Brain pericyte (primary cell): Measurements from ENCODE around the gene PPP1R15B.
"Not testable (repeated sequence)": the region's sequence is repeated elsewhere in the genome, so short reads cannot be mapped to it uniquely, and the experiment has no call there.

ENCODE experiments used
- DNase-seq: peaks from one replicate; pipeline ENCODE4 v3.0.0-alpha.2; 2012; ENCODE audit warnings: low read depth, low spot score

Gene PPP1R15B

DNA sequence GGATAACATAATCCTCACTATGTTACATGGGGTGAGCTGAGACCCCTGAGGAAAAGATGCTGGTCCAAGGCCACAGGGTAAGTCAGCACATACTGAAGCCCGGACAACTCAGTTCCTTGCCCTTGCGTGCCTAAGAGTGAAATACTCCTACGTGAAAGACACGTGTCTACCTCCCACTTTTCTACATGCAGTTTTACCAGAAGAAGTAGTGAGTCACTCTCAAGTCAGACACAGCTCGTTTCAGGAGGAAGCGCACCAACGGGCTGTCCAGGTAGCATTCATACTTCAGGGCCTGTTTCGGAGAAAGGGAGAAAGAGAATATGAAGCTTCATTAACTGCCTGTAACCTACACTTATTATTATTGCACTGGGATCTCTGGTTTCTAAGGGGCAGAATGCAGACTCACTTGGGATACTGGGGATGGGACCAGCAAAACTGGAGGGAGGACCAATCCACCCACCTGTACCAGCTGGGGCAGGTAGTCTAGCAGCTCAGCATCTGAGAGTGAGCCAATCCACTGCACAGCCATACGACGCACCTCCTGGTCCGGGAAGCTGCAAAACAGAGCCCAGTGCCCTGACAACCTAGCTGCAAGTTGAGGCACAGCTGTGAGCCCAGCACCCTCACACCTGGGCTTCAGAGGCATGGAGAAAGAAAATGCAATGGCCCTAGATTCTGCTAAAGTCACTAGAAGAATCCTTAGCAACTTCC is 32.4 kb upstream of the PPP1R15B start:
- no peak for DNase-seq

DNA sequence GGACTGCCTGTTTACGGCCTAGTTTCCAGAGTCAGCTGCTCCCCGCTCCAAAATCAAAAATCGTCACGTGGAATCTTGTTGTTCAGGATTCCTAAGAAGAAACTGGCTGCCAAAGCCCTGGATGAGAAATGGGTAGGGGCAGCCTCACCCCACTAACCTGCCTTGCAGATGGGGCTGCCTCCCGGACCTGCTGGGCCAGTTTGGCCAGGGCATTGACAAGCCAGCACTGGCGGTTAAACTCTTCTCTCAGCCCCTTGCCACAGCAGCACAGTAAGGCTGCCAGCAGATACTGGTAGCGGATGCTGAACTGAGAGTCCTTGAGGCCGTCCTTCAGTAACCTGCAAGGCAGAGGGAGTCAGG is 31.6 kb upstream of the PPP1R15B start:
- no peak for DNase-seq

DNA sequence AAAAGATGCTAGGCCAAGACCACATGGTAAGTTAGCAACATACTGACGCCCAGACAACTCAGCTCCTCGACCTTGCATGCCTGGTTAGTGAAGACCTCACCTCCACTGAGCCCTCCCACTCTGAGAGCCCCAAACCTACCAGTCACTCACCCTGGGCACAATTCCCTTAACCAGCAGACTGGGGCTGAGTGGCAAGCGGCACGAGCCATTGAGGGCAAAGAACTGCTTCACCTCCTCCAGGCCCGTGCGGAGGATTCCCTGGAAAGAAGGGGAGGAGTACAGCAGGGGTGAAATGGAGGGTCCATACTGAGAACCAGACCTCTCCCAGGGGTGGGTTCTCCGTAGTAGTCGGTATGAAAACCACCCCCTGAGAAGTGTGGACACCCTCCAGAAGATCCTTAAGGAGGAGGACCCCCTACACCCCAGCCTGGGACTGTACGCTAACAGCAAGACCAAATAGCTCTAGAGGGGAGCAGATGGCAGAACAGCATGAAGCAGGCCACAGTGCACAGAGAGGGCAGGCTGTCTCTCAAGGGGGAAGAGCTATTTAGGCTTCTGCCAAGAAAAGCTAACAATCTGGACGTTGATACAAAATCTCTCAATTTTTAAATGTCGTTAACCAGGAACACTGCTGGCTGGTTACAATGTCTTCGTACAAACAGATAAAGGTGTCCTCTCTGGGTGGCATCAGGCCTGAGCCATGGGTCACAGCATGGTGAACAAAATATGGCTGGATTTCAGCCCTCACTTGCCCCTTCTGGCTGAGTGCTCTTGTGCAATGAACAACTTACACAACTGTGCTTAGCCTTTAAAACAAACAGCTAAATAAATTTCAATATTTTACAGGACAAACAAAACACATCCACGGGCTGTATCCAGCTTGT is 31.0 kb upstream of the PPP1R15B start:
- DNase-seq: no peak

DNA sequence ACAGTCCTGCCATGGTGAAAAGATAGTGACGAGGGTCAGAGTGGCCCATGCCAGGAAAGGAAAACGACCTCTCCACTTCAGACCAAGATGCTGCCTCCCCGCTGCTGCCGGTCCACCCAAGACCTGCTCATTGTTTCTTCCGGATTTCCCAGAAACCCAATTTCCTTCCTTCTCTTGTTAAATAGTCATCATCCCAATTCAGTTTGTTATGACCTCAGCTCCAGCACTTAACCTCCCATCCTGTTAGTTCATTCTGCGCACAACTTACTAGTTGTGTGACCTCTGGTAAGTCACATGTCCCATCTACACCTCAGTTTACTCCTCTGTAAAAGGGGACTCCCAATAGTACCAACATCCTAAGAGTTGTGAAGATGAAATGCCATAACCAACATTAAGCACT is 29.9 kb upstream of the PPP1R15B start:
- no peak for DNase-seq

DNA sequence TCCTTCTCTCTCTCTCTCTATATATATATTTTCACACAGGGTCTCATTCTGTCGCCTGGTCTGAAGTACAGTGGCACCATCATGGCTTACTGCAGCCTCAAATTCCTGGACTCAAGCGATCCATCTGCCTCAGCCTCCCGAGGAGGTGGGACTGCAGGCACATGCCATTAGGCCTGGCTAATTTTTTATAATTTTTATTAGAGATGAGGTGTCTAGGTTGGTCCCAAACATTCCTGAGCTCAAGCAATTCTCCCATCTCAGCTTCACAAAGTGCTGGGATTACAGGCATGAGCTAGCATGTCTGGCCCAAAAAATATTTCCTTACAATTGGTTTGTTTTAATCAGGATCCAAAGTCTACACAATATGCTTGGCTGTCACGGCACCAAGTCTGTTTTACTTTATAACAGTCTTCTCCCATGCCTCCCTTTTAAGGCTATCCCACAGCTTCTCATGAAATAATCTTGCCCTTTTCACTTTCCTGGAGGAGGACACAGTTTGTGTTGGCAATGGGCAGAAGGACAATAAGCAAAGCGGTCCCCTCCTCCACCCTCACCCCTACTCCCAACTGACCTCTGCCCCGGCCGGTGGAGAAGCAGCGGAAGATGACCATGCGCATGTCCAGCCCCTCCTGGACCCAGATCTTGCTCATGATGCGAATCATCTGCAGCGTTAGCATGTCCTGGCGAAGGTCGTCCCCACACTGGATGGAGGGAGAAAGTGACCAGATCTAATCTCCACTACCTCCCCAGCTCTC is 28.2 kb upstream of the PPP1R15B start:
- no peak for DNase-seq

DNA sequence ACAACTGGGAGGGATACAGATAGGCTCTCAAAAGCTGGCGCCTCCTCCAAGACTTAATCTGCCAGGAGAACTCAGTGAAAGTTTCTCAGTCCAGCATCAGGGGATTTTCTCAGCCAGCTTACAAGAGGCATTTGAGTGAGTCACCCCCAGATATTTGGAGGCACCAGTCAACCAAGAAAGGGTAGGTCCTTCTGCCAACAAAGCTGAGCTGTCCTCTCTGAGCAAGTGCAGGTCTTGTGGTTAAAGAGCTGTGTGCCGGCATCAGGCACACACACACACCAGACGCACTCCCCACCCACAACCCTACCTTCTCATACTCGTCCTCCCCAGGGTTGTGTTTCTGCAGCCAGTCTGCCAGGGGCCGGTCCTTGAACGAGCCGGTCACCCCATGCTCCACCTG is 27.0 kb upstream of the PPP1R15B start:
- DNase-seq: no peak

DNA sequence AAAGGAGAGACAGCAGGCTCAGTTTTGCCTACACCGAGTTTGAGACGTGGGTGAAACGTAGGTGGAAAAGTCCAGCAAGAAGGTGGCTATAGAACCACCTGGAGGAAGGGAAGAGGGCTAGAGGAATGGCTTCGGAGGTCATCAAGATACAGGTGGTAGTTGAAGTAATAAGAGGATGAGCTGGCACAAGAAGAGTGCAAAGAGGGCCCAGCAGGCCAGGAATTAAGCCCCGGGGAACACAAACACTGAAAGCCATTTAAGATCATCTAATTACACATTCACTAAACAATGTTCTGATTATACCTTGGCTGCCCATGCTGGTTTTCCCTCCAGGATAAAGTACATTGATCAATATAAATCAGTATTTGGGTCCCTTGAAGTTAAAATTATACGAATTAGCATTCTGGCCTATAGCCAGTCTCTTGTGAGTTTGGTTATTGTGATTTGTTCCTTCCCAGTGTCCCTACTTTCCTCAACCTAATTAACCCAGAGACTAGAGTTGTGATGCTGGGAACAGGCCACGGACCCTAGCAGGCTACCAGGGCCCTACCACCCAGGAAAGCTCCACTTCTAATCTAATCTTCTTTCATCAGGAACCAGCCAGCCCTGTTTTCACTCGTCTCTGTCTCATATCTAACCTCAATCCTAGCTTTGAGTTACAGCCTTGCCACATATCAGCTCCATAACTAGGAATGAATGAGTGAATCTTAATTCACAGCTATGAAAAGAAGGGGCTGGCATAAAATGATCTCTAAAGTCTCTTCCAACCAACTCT is 26.4 kb upstream of the PPP1R15B start:
- DNase-seq: no peak

DNA sequence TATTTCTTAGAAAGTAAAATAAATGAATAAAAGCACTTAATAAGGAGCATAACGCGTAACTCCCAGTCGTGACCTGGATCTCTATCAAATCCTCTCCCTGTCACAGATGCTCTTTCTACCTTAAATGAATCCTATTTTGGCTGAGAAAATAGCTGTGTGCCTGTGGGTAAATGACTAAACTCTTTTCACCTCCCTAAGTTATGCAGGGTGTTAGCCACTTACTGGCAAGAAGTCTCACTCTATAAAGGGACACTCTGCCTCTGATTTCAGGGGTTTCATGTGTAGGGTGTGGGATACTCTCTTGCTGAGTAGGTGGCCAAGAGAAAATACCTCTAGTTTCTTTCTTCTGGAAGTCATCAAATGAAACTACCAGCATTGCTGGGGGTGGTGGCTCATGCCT is 24.3 kb upstream of the PPP1R15B start:
- DNase-seq: no peak

DNA sequence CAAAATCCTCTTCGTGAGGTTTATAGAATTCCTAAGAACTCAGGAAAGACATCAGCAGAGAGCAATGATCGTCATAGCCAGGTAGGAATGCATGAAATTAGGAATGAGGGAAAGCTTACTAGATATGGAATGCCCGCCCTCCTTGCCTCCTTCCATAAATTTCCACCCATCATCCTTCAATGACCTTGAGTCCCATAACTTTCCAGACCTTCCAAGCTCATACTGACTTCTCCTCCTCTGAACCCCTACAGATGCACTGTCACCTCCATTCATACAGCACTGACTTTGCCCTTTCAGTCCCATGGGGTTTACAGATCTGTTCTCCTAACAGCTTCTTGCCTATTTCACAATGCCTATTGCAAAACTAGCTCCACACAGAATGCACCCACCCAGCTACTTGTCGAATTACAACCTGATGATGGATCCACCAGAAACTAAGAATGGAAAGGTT is 23.8 kb upstream of the PPP1R15B start:
- DNase-seq: no peak

DNA sequence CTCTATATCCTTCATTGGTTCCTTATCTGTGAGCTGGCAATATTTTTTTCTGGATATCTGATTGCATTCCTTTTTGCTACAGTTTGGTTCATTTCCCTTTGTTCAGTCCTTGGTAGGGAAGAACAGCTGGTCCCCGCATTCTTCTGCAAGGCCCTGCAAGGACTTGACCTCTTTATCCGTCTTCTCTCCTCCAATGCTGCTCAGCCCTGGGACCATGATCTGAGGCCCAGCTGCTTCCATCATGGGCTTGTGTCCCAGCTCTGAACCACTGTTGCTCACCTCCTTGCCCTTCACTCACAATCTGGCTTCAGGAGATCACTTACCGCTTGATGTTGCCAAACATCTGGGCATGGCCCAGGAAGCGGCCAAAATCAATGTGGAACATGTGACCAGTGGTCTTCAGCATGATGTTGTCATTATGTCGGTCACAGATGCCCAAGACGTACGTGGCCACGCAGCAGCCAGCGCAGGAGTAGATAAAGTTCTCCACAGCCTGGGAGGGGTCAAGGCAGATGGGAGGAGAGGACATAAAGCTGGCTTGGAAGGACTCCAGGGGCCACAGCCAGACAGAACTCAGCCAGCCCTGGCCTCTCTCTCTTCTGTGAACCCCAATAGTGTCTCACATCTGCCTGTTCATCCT is 22.6 kb upstream of the PPP1R15B start:
- no peak for DNase-seq

DNA sequence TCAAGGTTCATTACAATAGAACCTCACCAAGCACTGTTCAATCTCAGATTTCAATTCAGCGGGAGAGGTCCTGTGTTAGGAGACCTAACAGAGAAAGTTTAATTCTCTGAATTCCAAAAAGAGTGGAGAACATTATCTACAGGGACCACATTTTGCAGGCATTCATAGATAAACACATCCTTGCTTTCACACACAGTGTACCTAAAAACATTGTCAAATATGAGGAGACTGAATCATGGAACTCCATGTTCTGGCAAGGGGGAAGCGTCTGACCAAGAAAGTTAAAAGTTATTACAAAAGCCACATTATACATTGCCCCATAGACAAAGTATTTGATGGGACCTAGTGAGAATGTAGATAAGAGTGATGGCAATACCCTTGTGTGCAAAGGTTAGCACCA is 21.1 kb upstream of the PPP1R15B start:
- no peak for DNase-seq

DNA sequence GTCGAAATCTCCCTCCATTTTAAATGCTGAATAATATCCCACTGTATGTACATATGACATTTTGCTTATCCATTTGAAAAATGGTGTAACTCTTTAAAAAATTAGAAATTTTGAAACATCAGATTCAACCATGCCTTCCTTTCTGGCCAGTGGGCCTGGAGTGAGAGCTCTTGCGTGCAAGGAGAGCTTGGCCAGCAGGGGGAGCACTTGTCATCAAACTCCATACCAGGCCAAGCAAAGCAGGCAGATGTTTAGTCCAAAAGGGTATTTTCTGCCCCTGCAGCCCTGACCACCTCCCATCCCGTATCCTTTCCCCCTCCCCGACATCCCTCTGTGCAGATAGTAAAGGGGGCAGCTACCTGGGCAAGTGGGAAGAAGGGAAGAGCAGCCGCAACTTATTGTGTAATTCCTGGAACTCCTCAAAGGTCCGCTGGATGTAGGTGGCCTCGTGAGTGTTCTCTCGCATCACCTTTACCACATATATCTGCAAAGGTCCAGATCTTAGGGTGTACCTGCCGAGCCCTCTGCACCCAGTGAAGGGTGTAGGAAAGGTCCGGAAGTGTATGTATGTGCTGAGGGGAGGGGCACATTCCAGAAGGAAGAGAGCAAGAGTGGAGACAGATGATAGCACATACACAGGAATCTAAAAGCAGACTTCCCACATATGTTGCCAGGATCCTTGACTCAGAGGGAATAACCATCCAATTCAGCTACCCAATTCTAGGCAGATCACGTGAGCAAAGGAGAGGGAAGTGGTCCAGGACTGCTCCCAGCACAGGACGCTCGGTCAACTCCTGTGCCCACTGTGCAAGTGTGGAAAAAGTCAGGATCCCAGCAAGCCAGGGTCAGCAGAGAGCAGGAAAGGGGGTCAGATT is 19.9 kb upstream of the PPP1R15B start:
- no peak for DNase-seq

DNA sequence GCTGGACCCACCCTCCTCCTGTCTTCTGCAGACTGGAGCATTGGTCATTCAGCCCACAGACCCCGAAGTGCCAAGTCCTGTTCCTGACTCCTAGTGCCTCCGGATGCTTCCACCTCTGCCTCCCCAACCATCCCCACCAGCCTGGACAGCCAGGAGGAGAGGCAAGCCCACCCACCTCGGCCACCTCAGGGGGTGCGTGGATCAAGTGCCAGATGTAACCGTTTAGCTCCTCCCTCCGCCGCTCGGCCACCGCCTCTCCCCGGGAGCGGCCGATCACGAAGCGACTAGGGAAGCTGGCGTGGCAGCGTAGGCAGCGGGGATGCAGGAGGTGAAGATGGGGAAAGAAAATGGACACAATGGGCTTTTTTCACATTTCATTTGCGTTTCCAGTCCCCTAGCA is 18.1 kb upstream of the PPP1R15B start:
- no peak for DNase-seq

DNA sequence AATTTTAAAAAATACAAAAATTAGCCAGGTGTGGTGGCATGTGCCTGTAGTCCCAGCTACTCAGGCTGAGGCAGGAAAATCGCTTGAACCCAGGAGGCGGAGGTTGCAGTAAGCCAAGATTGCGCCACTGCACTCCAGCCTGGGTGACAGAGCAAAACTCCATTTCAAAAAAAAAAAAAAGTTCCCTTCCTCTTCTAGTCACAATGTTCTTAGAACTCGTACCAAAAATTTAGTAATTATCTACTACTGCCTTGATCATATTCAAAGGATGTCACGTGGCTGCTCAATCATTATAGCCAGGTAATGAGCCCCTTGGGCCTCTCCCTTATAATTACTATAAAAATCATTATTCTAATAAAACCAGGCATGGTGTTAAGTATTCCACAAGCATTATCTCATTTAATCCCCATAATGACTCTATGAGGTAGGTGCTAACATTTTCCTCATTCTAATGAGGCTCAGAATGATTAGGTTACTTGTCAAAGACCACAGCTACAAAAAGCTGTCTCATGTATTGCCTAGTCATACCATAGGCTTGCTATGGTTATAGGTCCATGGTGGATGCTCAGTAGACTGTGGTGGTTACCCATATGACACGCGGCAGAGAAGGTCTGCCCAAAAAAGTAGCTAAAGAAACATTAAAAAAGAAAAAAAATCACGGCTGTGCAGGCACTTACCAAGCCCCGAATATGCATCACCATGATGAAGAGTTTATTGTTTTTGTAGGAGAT is 15.5 kb upstream of the PPP1R15B start:
- no peak for DNase-seq

DNA sequence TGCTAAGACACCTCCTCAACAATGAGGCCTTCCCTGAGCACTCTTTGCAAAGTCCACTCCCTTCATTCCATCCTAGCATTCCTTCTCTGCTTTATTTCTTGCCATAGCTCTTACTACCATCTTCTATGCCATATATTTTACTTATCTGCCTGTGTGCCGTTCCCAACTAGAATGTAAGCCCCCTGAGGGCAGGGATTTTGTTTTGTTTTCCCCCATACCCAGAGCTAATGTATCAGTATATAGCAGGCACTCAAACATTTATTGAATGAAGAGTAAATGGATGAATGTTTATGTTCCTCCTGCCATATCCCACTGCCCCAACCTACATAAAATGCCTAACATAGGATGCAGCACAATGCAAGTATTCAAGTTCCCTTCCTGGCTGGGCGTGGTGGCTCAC is 14.9 kb upstream of the PPP1R15B start:
- DNase-seq: no peak

DNA sequence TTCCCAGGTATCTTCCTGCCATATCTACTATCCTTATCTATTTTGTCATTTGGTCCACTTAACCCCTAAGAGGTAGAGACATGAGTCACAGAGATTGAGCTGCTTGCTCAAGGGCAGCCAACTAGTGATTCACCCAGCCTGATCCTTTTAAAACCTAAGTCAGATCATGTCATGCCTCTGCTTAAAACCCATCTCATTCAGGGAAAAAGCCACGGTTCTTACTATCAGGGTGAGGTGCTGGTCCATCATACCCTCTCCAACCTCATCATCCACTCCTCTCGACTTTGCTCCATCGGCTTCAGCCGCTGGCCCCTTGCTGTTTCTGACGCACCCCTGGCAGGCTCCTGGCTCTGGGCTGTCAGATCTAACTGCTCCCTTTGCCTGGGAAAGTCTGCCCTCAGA is 14.4 kb upstream of the PPP1R15B start:
- DNase-seq: no peak

DNA sequence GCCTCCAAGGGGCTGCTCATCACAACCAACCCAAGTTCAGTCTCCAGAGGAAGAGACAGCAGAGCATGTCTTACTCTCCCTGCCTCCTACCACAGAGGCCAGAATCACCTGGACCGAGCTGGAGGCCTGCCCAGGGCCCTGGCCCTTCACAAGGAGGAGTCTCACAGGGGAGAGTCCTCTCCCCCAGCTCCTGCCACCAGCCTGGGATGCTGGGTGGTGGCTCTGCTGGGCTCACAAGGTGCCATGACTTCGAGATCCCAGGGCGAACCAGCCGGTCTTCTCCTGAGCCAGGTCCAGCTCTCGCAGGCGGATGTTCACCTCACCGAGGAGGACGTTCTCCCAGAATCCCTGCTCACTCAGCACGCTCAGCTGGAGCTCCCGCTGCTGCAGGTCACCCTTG is 13.0 kb upstream of the PPP1R15B start:
- DNase-seq: no peak

DNA sequence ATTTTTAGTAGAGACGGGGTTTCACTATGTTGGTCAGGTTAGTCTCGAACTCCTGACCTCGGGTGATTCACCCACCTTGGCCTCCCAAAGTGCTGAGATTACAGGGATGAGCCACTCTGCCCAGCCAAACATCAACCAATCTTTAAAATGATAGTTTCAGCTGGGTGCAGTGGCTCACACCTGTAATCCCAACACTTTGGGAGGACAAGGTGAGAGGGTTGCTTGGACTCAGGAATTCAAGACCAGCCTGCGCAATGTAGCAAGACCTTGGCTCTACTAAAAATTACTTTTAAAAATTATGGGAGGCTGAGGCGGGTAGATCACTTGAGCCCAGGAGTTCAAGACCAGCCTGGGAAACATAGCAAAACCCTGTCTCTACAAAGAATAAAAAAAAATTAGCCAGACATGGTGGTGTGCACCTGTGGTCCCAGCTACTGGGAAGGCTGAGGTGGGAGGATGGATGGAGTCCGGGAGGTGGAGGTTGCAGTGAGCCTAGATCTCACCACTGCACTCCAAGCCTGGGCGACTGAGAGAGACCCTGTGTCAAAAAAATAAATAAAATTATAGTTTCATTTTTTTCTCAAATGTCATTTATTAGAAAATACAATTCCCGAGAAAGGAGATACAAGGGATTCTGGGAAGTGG is 10.6 kb upstream of the PPP1R15B start:
- not testable (repeated sequence) for DNase-seq

DNA sequence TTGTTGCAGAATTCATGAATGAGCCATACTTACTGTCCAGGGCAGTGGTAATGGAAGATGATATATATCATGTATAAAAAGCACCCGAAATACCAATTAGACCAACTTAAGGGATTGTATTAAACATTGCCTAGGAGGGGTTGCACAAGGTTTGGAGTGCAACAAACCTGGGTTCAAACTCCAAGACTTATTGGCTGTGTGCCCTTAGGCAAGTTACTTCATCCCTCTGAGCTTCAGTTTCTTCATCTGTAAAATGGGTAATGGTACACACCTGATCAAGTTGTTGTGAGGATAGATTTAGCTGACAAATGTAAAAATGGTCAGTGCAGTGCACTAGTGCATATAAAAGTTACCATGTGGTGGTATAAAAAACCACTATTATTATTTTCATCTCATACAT is 9.8 kb upstream of the PPP1R15B start:
- DNase-seq: no peak
